ENCODE measurements around the gene MET. TPM values are rescaled to one million over a fixed set of nuclear protein-coding genes. Genes with fewer than 3 reads are reported as not detected.

Gene MET
- total RNA-seq, 1 donor from 2014 or later, result 23.6 TPM

GRCh38 chr7:116796471-116796870 lies 124.5 kb downstream of the MET start:
- Mint-ChIP-seq H3K27ac (ENCODE audit: unreplicated experiment) (no peak overlapping the region), H3K36me3 (ENCODE audit: low read depth) (peaks cover 10% of the 10 kb centered on the region), H3K4me1 (ENCODE audit: low read depth) (peaks cover 23% of the 10 kb centered on the region), H3K27me3 (ENCODE audit: low read depth) (no peaks in the 10 kb centered on the region), H3K9me3 (ENCODE audit: low read depth) (no peaks in the 10 kb centered on the region), H3K4me3 (ENCODE audit: unreplicated experiment) (no peak overlapping the region)
- no peak for TF ChIP-seq CTCF (IDR thresholded peaks at IDR 0.05)
- DNase-seq (ENCODE audit: low spot score), result no peak

- Mint-ChIP-seq H3K4me3 (ENCODE audit: unreplicated experiment) (no peak overlapping the region), H3K9me3 (ENCODE audit: low read depth) (no peaks in the 10 kb centered on the region), H3K27ac (ENCODE audit: unreplicated experiment) (no peak overlapping the region), H3K36me3 (ENCODE audit: low read depth) (peaks cover 7% of the 10 kb centered on the region), H3K27me3 (ENCODE audit: low read depth) (no peaks in the 10 kb centered on the region), H3K4me1 (ENCODE audit: low read depth) (peaks cover 34% of the 10 kb centered on the region)
- no peak for TF ChIP-seq CTCF (IDR thresholded peaks at IDR 0.05)
- no peak for DNase-seq (ENCODE audit: low spot score)
These were observed 125.6 kb downstream of the MET start for GRCh38 chr7:116797612-116798011.

- H3K9me3 Mint-ChIP-seq (ENCODE audit: low read depth), result no peaks in the 10 kb centered on the region
- no peak for TF ChIP-seq CTCF (IDR thresholded peaks at IDR 0.05)
- peaks cover 7% of the 10 kb centered on the region for H3K36me3 Mint-ChIP-seq (ENCODE audit: low read depth)
- no peak overlapping the region for H3K27ac Mint-ChIP-seq (ENCODE audit: unreplicated experiment)
- no peaks in the 10 kb centered on the region for H3K27me3 Mint-ChIP-seq (ENCODE audit: low read depth)
- no peak for DNase-seq (ENCODE audit: low spot score)
- no peak overlapping the region for H3K4me3 Mint-ChIP-seq (ENCODE audit: unreplicated experiment)
- peaks cover 40% of the 10 kb centered on the region for H3K4me1 Mint-ChIP-seq (ENCODE audit: low read depth)
These were observed 126.2 kb downstream of the MET start for GRCh38 chr7:116798232-116798631.

- no peak for DNase-seq (ENCODE audit: low spot score)
- peaks cover 3% of the 10 kb centered on the region for H3K36me3 Mint-ChIP-seq (ENCODE audit: low read depth)
- H3K4me3 Mint-ChIP-seq (ENCODE audit: unreplicated experiment), result no peak overlapping the region
- H3K9me3 Mint-ChIP-seq (ENCODE audit: low read depth), result no peaks in the 10 kb centered on the region
- TF ChIP-seq CTCF (IDR thresholded peaks at IDR 0.05), result no peak
- peaks cover 54% of the 10 kb centered on the region for H3K4me1 Mint-ChIP-seq (ENCODE audit: low read depth)
- H3K27me3 Mint-ChIP-seq (ENCODE audit: low read depth), result no peaks in the 10 kb centered on the region
- no peak overlapping the region for H3K27ac Mint-ChIP-seq (ENCODE audit: unreplicated experiment)
These were observed 127.9 kb downstream of the MET start for GRCh38 chr7:116799916-116800315.

- peaks cover 59% of the 10 kb centered on the region for H3K4me1 Mint-ChIP-seq (ENCODE audit: low read depth)
- no peaks in the 10 kb centered on the region for H3K27me3 Mint-ChIP-seq (ENCODE audit: low read depth)
- H3K27ac Mint-ChIP-seq (ENCODE audit: unreplicated experiment), result peak overlapping the region; percentile 85
- no peaks in the 10 kb centered on the region for H3K9me3 Mint-ChIP-seq (ENCODE audit: low read depth)
- H3K4me3 Mint-ChIP-seq (ENCODE audit: unreplicated experiment), result no peak overlapping the region
- no peak for TF ChIP-seq CTCF (IDR thresholded peaks at IDR 0.05)
- no peak for DNase-seq (ENCODE audit: low spot score)
- H3K36me3 Mint-ChIP-seq (ENCODE audit: low read depth), result peaks cover 3% of the 10 kb centered on the region
These were observed 128.6 kb downstream of the MET start for GRCh38 chr7:116800594-116800993.

Data from chondrocyte (in vitro differentiated cells).